Measurements from ENCODE around the gene PTPRM. TPM values are rescaled to one million over a fixed set of nuclear protein-coding genes. Genes with fewer than 3 reads are reported as not detected.

Gene PTPRM
- total RNA-seq, 4 donors from 2014 or later = 170 to 198 (median 182) TPM

DNA sequence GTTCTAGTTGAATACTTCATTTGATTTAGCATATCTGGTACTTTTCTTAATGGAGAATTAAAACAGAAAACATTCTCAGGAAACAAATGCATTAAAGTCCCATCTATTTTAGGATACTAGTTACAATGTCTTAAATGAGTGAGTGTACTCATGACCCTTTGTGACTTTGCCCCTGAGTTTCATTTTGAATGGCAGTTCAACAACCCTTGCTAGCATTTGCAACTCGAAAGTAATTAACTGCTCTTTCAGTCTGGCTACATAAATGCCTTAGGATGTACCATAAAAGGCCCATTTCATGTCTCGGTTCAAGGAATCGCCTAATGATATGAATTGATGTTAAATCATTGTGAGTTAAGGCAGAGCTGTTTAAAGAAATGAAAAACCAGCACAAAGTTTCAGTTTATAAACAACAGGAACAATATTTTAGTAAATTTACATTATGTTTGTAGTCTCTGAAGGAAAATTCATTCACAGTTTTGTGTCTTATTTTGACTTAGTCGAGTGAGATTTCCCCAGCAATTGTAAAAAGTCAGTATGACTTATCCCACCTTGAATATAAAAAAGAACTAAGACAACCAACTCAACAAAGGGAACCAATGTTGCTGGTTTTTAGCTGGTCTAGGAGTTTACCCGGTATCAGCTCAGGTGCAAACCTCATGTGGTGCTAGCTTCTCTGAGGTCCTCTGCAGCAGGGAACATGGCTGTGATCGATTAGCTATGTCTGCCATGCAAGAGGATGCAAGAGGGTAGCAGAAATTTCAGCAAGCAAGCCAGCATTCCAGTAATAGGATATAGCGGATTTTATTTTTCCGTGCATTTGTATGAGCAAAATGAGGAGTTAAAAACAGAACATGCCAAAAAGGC, 386.2 kb downstream of the PTPRM start:
- WGBS, 2 donors = 93 to 95% methylated on average over 8 of the region's 8 CpGs
- H3K4me3 ChIP-seq (replicated peaks in 1 of 3) = no peak overlapping the region
- intact Hi-C loops (cut with DNase I) = no loop called here

DNA sequence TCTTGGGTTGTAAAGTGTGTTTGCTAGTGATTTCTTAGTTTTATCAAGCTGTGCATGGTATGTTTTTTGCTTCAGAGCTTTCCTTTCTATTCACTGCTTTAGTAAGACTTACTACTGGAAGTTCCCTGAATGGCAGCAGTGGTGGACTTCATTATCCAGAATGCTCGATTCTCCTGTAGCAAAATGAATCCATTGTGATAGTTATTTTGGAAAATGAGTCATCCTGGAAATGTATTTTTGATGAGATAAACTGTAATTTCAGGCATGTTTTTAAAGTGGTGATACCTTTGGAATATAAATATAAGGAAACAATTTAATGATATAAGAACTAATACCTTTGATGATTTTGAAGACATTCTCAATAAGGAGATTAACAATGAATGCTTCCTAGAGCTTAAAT, 387.1 kb downstream of the PTPRM start:
- no peak overlapping the region for H3K27ac ChIP-seq
- TF ChIP-seq, protein P1, sequence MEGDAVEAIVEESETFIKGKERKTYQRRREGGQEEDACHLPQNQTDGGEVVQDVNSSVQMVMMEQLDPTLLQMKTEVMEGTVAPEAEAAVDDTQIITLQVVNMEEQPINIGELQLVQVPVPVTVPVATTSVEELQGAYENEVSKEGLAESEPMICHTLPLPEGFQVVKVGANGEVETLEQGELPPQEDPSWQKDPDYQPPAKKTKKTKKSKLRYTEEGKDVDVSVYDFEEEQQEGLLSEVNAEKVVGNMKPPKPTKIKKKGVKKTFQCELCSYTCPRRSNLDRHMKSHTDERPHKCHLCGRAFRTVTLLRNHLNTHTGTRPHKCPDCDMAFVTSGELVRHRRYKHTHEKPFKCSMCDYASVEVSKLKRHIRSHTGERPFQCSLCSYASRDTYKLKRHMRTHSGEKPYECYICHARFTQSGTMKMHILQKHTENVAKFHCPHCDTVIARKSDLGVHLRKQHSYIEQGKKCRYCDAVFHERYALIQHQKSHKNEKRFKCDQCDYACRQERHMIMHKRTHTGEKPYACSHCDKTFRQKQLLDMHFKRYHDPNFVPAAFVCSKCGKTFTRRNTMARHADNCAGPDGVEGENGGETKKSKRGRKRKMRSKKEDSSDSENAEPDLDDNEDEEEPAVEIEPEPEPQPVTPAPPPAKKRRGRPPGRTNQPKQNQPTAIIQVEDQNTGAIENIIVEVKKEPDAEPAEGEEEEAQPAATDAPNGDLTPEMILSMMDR (IDR thresholded peaks at IDR 0.05) = no peak
- TF ChIP-seq POLR2A (IDR thresholded peaks at IDR 0.05) = no peak

More for the DNA sequence above, 386.2 kb downstream of the PTPRM start:
- Histone ChIP-seq H3K4me1 (peaks cover 3 to 14% of the 10 kb centered on the region in 2 donors), H3K27ac (no peak overlapping the region), H3K36me3 (no peaks in the 10 kb centered on the region), H3K27me3 (no peaks in the 10 kb centered on the region), H3K9me3 (no peaks in the 10 kb centered on the region)
- DNase-seq = no peak
- TF ChIP-seq, protein P1 (IDR thresholded peaks at IDR 0.05) = no peak
- no peak for TF ChIP-seq POLR2A (IDR thresholded peaks at IDR 0.05)

DNA sequence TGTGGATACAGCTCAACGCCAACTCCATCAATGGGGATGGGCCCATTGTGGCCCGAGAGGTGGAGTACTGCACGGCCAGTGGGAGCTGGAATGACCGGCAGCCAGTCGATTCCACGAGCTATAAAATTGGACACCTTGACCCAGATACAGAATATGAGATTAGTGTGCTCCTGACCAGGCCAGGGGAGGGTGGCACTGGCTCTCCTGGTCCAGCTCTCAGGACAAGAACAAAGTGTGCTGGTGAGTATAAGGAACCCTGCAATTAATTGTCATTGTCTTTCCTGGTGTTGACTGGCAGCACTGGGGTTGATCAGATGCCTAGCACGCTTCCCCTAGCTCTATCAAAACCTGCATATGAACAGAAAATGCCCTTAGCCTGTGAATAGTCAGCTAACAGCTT, 388.1 kb downstream of the PTPRM start:
- no peaks in the 10 kb centered on the region for H3K9me3 ChIP-seq
- no peak overlapping the region for H3K4me3 ChIP-seq (replicated peaks in 1 of 3)
- H3K27me3 ChIP-seq = no peaks in the 10 kb centered on the region
- no peaks in the 10 kb centered on the region for H3K36me3 ChIP-seq
- H3K27ac ChIP-seq = no peak overlapping the region
- intact Hi-C loops (cut with DNase I) = no loop called here
- WGBS, 2 donors = 94 to 96% methylated on average over 7 of the region's 7 CpGs
- TF ChIP-seq, protein P1 (IDR thresholded peaks at IDR 0.05) = no peak
- TF ChIP-seq POLR2A (IDR thresholded peaks at IDR 0.05) = no peak
- no peak for DNase-seq
- peaks cover 3 to 27% of the 10 kb centered on the region in 2 donors for H3K4me1 ChIP-seq

More for the DNA sequence above, 387.1 kb downstream of the PTPRM start:
- WGBS, 2 donors = 69 to 79% methylated on average over 1 of the region's 1 CpG
- Histone ChIP-seq H3K36me3 (no peaks in the 10 kb centered on the region), H3K4me3 (replicated peaks in 1 of 3) (no peak overlapping the region), H3K27me3 (no peaks in the 10 kb centered on the region), H3K9me3 (no peaks in the 10 kb centered on the region), H3K4me1 (peaks cover 3 to 23% of the 10 kb centered on the region in 2 donors)
- DNase-seq = no peak
- intact Hi-C loops (cut with DNase I) = no loop called here

DNA sequence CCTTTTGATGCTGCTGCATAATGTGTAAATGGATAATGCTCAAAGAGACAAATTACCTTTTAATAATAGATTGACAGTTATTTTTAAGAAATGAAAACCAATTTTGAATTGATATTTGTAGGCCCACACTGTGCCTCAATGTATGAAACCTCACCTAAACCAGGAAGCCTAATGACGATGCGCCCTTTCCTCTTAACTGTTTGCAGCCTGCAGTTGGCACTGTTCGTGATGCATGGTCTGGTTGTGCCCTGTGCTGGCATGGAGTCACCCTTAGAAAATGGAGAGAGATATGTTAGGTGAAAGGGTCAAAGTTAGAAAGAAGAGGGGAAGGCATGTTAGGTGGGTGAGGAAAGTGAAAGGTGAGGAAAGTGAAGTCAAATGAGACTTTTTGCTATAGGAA, 390.2 kb downstream of the PTPRM start:
- TF ChIP-seq, protein P1 (IDR thresholded peaks at IDR 0.05) = no peak
- no peak for TF ChIP-seq POLR2A (IDR thresholded peaks at IDR 0.05)
- peaks cover 3 to 27% of the 10 kb centered on the region in 2 donors for H3K4me1 ChIP-seq
- H3K4me3 ChIP-seq (replicated peaks in 1 of 3) = no peak overlapping the region
- no peak for DNase-seq
- intact Hi-C loops (cut with DNase I) = no loop called here
- H3K27ac ChIP-seq = no peak overlapping the region
- no peaks in the 10 kb centered on the region for H3K36me3 ChIP-seq
- H3K27me3 ChIP-seq = no peaks in the 10 kb centered on the region
- H3K9me3 ChIP-seq = no peaks in the 10 kb centered on the region
- WGBS, 2 donors = 87 to 91% methylated on average over 3 of the region's 3 CpGs
